NCI-H748 treated with DMSO at 0.1 percent for 48 hours (cell line): ENCODE data around the gene NFATC1.

Source experiments
- DNase-seq: peaks from one replicate; lab custom pipeline; 2025; lab: John Stamatoyannopoulos, UW

The NFATC1 gene

GRCh38 chr18:79538635-79539034, 142.9 kb downstream of the NFATC1 start:
- DNase-seq: no peak

- no peak for DNase-seq
Measured at GRCh38 chr18:79540161-79540903, 144.6 kb downstream of the NFATC1 start.

- DNase-seq: no peak
Measured at GRCh38 chr18:79540904-79541282, 145.2 kb downstream of the NFATC1 start.

- no peak for DNase-seq
Measured at GRCh38 chr18:79542213-79542612, 146.5 kb downstream of the NFATC1 start.

GRCh38 chr18:79542876-79543750, 147.4 kb downstream of the NFATC1 start:
- DNase-seq: no peak

- no peak for DNase-seq
Measured at GRCh38 chr18:79543861-79544385, 148.2 kb downstream of the NFATC1 start.

- no peak for DNase-seq
Measured at GRCh38 chr18:79544386-79544963, 148.7 kb downstream of the NFATC1 start.

GRCh38 chr18:79545255-79545654, 149.5 kb downstream of the NFATC1 start:
- DNase-seq: no peak

- DNase-seq: no peak
Measured at GRCh38 chr18:79545736-79546171, 150.0 kb downstream of the NFATC1 start.

- DNase-seq: no peak
Measured at GRCh38 chr18:79546781-79547272, 151.1 kb downstream of the NFATC1 start.

GRCh38 chr18:79547413-79548076, 151.8 kb downstream of the NFATC1 start:
- DNase-seq: no peak

GRCh38 chr18:79548077-79548450, 152.3 kb downstream of the NFATC1 start:
- no peak for DNase-seq

- no peak for DNase-seq
Measured at GRCh38 chr18:79548621-79548985, 152.9 kb downstream of the NFATC1 start.

GRCh38 chr18:79548986-79549637, 153.4 kb downstream of the NFATC1 start:
- no peak for DNase-seq

GRCh38 chr18:79549638-79550000, 153.9 kb downstream of the NFATC1 start:
- no peak for DNase-seq

GRCh38 chr18:79552140-79552631, 156.5 kb downstream of the NFATC1 start:
- DNase-seq: no peak

GRCh38 chr18:79552696-79553095, 157.0 kb downstream of the NFATC1 start:
- DNase-seq: no peak

GRCh38 chr18:79553154-79553553, 157.4 kb downstream of the NFATC1 start:
- no peak for DNase-seq

- DNase-seq: no peak
Measured at GRCh38 chr18:79553696-79554095, 158.0 kb downstream of the NFATC1 start.

- no peak for DNase-seq
Measured at GRCh38 chr18:79554321-79554720, 158.6 kb downstream of the NFATC1 start.

GRCh38 chr18:79554945-79555645, 159.4 kb downstream of the NFATC1 start:
- DNase-seq: no peak
